Adipose tissue (tissue), 3 donors: ENCODE results near the gene CLDN3. TPM values are rescaled to one million over a fixed set of nuclear protein-coding genes. Genes with fewer than 3 reads are reported as not detected.
"Not testable (repeated sequence)": the region's sequence is repeated elsewhere in the genome, so short reads cannot be mapped to it uniquely, and the experiment has no call there.

Experiments used
- H3K27ac ChIP-seq: one replicate; pipeline ENCODE4 v1.5.1; 2013; ENCODE audit warnings: low read depth, low read length
- WGBS, 3 donors: extraction: QIAGEN DNeasy Blood & Tissue Kit; methylation state at CpG; one replicate each; pipeline ENCODE4 v1.1.7; 2013; 5-methylcytosine and 5-hydroxymethylcytosine counted together
- polyA plus RNA-seq, 3 donors: library from polyadenylated mRNA; stranded (reverse); fragments of 200-250 nt; gene quantifications; one replicate each; pipeline ENCODE4 v1.2.3, GENCODE V29; 2013
- donor health status: healthy with polysubstance abuse.
- donor health status: Bipolar disorder and iron deficiency.
- donor health status: healthy.

CLDN3 gene, protein sequence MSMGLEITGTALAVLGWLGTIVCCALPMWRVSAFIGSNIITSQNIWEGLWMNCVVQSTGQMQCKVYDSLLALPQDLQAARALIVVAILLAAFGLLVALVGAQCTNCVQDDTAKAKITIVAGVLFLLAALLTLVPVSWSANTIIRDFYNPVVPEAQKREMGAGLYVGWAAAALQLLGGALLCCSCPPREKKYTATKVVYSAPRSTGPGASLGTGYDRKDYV
- polyA plus RNA-seq = 10 to 100 TPM in 1 of 3 donors, under 1 TPM in 1, not detected in 1; 0.22 to 96.5 TPM

DNA sequence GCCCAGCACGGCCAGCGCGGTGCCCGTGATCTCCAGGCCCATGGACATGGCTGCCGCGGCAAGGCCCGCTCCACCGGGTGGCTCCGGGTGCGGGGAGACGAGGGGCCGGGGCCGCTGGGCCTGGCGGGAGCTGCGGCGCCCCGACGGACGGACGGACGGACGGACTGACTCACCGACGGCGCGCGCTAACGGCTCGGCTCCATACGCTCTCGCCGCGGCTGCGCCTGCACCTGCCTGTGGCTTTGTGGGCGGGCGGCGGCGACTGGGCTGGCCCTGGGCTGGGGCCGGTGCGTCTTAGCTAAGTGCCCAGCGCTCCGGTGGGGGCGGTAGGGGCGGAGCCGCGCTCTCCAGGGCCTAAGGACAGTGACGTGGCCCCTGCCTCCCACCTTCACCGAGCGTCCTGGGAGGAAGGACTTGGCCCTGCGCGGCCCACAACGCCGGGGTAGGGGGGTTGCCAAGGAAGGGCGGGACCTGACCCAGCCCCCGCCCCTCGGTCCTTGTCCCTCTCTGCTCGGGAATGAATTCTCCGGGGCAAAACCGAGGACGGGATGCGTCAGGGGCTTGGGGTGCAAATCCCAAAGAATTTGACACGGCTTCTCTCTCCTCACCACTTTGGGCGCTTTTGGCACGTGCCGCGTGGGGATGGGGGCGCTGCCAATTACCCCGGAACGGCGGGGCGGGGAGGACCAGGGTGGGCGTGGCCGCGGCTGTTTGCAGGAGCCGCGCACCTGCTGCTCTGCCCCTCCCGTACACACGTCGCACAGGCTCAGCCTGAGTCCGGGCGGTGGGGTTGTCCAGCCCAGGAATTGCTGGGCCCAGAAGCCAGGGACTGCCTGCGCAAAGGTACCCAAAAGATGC, at the start of gene CLDN3:
Gene CLDN3 (minus strand): TSS at position 269 of the 858 bp plus-strand sequence. CDS start 221 bp downstream, at position 48.
- 1 to 2% (median 2%) methylated on average over 73 to 82 of the region's 82 CpGs for WGBS, 3 donors
- no peak within 1 kb of the TSS for H3K27ac ChIP-seq

DNA sequence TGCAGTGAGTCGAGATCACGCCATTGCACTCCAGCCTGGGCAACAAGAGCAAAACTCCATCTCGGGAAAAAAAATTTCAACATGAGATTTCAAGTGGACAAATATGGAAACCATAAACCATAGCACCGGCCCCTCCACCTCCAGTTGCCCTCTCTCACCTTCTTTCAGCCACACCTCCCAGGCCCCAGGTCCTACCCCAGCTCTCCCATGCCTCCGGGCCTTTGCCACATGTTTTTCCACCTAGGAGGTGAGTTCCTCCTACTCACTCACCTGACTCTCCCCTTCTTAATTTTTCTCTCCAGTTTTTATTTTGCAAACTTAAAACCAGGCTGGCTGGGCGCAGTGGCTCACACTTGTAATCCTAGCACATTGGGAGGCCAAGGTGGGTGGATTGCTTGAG, 47.1 kb upstream of the CLDN3 start:
- WGBS, 3 donors = 91 to 93% (median 91%) methylated on average over 6 of the region's 6 CpGs
- no peak overlapping the region for H3K27ac ChIP-seq

DNA sequence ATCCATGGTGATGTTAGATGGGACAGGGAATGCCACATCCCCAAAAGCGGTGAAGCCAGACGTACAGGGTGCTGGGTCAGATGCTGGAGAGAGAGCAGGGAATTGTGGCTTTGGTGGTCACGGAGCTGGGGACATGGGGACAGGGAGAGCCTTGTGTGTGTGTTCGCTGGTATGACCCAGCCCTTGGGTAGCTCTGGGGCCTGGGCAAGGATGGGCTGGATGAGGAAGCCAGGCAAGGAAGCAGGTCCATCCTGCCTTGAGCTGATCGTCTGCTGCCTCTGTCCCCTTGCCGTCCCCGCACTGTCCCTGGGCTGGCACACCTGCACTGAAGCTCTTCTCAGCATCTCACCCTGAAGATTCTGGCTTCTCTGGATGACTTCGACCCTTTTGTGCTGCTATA, 45.4 kb upstream of the CLDN3 start:
- WGBS, 3 donors = 83 to 86% (median 85%) methylated on average over 8 of the region's 8 CpGs
- no peak overlapping the region for H3K27ac ChIP-seq

DNA sequence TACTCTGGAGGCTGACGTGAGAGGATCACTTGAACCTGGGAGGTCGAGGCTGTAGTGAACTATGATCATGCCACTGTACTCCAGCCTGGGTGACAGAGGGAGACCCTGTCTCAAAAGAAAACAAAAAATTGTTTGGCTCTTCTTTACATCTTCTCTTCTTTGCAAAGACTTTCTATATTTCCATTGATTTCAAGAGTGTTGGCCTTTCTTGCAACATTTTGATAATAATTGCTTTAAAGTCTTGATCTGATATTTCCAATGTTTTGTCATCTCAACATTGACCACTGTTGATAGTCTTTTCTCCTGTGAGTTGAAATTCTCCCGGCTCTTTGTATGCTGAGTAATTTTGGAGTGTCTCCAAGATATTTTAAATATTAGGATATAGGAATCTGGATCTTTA, 42.9 kb upstream of the CLDN3 start:
- H3K27ac ChIP-seq = no peak overlapping the region
- 84 to 92% (median 88%) methylated on average over 3 of the region's 3 CpGs for WGBS, 3 donors

DNA sequence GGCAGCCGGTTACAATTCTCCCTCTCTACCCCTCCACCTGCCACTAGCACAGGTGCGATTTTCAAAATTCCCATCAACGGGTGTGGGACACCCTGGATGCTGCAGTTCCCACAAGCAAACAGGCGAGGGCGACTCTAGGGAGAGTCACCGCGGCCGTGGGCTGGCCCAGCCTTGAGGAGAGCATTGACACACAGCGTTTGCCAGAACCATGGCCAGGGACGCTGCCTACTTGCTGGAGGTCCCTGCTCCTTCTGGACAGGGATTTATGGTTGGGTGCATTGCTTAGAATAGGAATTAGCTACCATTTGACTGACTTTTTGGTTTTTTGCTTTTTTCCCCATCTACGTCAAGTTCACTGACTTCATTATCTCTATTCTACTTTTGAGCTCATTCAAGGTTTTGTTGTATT, 41.7 kb upstream of the CLDN3 start:
- 9 to 12% (median 12%) methylated on average over 11 of the region's 11 CpGs for WGBS, 3 donors
- no peak overlapping the region for H3K27ac ChIP-seq

DNA sequence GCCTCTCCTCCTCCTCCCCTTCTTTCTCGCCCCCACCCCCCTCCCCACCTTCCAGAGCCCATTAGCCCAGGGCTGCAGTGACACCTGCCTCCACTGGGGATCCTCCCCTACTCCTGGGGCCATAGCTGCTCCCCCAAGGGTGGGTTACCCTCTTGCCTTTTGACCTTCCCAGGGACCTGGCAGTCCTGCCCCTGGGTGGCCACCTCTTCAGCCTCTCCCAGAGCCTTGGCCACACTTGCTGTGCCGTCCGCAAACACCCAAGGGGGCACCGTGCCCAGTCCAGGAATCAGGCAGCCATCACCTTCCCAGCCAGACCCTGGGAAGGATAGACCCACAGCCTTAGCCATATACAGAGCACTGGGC, 40.9 kb upstream of the CLDN3 start:
- H3K27ac ChIP-seq = no peak overlapping the region
- 43 to 69% (median 67%) methylated on average over 3 to 4 of the region's 4 CpGs for WGBS, 3 donors

DNA sequence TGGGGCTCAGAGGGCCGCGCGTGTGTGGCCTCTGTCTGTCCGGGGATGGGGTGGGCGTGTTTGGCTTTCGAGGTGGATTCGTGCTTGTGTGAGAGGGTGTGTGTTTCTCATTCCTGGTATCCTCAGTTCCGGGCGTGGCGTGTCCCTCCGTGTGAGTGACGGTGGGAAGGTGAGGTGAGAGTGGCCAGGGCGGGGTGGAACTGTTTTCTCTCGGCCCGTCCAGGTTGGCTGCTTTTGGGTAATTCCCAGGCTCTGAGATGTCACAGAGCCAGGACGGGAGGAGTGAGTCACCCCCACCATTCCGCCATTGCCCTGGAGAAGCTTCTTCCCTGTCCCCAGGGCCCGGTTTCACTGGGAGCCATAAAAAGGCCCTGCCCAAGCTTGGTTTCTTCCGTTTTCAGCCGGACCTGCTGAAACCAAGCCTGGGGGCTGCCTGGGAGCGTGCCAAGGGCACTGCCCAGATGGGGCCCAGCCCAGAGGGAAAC, 39.4 kb upstream of the CLDN3 start:
- no peak overlapping the region for H3K27ac ChIP-seq
- 80 to 89% (median 87%) methylated on average over 21 of the region's 21 CpGs for WGBS, 3 donors

DNA sequence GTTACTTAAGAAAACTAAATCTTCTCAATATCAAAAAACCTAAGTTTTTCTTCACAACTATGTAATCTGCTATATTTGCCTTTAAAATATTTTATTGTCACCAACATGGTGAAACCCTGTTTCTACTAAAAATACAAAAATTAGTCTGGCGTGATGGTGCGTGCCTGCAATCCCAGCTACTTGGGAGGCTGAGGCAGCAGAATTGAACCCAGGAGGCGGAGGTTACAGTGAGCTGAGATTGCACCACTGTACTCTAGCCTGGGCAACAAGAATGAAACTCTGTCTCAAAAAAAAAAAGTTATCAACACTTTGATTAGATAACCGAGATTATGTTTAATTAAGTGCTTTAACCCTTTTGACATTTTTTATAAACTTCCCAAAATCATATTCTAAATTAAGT, 32.4 kb upstream of the CLDN3 start:
- 62 to 86% (median 68%) methylated on average over 4 of the region's 4 CpGs for WGBS, 3 donors
- no peak overlapping the region for H3K27ac ChIP-seq

DNA sequence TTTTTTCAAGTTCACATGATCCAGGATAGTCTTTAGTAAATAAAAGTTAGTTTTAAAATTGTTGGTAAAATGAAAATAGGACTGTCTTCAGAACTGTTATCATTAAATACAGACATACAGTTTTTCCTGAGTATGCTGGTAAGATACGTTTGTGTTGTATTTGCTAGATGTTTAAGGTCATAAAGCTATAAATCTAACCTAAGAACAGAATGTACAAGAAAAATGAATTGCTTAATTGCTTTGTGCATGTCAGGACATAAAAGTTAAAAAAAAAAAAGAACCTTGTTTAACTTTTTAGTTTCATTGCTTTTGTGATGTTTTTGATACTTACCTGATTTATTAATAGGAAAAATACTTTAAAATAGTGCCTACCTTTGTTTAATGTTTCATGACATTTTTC, 31.5 kb upstream of the CLDN3 start:
- 48 to 75% (median 53%) methylated on average over 1 of the region's 1 CpG for WGBS, 3 donors
- H3K27ac ChIP-seq = no peak overlapping the region

DNA sequence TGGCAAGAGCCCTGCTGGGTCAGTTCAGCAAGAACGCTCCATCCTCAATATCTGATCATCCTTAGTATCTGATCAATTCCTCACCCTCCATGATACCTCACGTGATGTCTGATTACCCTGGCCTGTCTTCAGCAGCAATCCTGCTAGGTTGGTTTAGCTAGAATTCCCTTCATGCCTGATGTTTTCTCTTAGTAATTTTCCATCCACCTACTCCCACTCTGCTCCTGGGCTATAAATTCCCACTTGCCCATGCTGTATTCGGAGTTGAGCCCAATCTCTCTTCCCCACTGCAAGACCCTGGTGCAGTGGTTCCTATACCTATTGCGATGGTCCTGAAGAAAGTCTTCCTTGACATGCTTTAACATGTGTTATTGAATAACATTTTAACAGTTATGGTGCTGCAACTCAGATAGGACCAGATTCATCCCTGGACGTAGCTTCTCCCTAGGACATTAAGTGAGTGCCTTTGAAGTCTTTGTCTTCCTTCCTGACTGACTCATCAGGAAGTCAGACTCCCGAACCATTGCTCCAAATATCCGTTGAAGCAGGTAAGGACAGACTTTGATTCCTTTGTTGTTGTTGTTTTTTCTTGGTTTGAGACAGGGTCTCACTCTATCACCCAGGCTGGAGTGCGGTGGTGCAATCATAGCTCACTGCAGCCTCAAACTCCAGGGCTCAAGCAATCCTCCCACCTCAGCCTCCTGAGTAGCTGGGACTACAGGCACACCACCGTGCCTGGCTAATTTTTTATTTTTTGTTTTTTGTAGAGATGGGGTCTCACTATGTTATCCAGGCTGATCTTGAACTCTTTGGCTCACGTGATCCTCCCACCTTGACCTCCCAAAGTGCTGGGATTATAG, 29.4 kb upstream of the CLDN3 start:
- 64 to 79% (median 69%) methylated on average over 10 of the region's 10 CpGs for WGBS, 3 donors

DNA sequence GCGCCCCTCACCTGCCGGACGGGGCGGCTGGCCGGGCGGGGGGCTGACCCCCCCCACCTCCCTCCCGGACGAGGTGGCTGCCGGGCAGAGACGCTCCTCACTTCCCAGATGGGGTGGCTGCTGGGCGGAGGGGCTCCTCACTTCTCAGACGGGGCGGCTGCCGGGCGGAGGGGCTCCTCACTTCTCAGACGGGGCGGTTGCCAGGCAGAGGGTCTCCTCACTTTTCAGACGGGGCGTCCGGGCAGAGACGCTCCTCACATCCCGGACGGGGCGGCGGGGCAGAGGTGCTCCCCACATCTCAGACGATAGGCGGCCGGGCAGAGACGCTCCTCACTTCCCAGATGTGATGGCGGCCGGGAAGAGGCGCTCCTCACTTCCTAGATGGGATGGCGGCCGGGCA, 27.1 kb upstream of the CLDN3 start:
- WGBS, 3 donors = 94 to 97% (median 94%) methylated on average over 18 to 27 of the region's 34 CpGs
- H3K27ac ChIP-seq = not testable (repeated sequence)

More for the DNA sequence above, 29.4 kb upstream of the CLDN3 start:
- H3K27ac ChIP-seq = no peak overlapping the region

DNA sequence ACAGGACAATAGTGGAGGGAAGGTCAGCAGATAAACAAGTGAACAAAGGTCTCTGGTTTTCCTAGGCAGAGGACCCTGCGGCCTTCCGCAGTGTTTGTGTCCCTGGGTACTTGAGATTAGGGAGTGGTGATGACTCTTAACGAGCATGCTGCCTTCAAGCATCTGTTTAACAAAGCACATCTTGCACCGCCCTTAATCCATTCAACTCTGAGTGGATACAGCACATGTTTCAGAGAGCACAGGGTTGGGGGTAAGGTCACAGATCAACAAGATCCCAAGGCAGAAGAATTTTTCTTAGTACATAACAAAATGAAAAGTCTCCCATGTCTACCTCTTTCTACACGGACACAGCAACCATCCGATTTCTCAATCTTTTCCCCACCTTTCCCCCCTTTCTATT, 26.6 kb upstream of the CLDN3 start:
- not testable (repeated sequence) for H3K27ac ChIP-seq
- 73 to 90% (median 83%) methylated on average over 2 to 4 of the region's 6 CpGs for WGBS, 3 donors

DNA sequence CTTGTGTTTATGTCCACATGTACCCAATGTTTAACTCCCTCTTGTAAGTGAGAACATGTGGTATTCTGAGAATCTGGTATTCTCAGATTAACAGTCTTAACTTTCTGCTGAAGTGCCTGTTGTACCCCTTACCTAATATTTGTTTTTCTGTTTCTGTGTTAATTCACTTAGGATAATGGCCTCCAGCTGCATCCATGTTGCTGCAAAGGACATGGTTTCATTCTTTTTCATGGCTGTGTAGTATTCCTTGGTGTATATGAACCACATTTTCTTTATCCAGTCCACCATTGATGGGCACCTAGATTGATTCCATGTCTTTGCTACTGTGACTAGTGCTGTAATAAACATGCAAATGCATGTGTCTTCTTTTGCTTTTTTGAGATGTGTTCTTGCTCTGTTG, 25.1 kb upstream of the CLDN3 start:
- not testable (repeated sequence) for H3K27ac ChIP-seq

DNA sequence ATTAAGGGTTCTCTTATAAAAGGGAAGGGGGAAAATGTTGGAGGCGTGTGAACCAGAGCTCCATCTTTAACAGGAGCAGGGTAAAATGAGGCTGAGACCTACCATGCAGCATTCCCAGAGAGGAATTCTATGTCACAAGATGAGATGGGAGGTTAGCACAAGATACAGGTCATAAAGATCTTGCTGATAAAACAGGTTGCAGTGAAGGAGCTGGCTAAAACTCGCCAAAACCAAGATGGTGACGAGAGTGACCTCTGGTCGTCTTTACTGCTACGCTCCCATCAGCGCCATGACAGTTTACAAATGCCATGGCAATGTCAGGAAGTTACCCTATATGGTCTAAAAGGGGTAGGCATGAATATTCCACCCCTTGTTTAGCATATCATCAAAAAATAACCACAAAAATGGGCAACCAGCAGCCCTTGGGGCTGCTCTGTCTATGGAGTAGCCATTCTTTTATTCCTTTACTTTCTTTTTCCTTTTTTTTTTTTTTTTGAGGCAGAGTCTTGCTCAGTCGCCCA, 21.2 kb upstream of the CLDN3 start:
- WGBS, 3 donors = 87 to 95% (median 92%) methylated on average over 7 of the region's 7 CpGs
- not testable (repeated sequence) for H3K27ac ChIP-seq

DNA sequence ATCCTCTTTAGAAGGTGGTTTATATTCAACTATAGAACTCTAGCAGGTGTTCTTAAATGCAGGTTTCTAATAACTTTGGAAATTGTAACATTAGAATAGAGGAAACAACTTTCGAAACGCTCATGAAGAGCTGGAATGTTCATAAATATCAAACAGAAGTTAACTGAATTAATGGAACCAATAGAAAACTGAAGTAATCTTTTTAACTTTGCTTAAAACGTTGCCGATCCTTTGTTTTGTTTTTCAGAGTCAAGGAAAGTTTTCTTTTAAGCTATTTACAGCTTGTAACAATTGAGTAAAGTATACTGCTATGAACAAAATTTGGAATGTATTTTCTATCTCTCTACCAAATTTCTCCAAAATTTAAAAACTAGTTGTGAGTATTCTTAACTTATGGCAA, 19.0 kb upstream of the CLDN3 start:
- 88 to 97% (median 92%) methylated on average over 4 of the region's 4 CpGs for WGBS, 3 donors
- no peak overlapping the region for H3K27ac ChIP-seq

DNA sequence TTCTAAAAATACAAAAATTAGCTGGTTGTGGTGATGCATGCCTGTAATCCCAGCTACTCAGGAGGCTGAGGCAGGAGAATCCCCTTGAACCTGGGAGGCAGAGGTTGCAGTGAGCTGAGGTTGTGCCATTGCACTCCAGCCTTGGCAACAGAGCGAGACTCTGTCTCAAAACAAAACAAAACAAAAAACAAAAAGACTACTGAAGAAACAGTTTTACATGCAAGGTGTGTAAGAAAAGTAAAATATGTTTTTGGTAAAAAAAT, 17.6 kb upstream of the CLDN3 start:
- 89 to 98% (median 93%) methylated on average over 1 of the region's 1 CpG for WGBS, 3 donors
- not testable (repeated sequence) for H3K27ac ChIP-seq

DNA sequence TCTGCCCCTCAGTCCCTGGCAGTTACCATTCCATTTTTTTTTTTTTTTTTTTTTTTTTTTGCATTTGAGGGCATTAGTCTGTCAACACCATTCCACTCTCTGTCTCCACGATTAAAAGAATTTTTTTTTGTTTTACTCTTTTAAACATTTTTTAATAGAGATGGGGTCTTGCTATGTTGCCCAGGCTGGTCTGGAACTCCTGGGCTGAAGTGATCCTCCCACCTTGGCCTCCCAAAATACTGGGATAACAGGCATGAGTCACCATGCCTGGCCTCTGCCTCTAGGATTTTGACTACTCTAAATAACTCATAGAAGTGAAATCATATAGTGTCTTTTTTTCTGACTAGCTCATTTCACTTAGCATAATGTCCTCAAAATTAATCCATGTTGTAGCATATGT, 16.5 kb upstream of the CLDN3 start:
- 78 to 89% (median 79%) methylated on average over 1 of the region's 1 CpG for WGBS, 3 donors
- no peak overlapping the region for H3K27ac ChIP-seq

DNA sequence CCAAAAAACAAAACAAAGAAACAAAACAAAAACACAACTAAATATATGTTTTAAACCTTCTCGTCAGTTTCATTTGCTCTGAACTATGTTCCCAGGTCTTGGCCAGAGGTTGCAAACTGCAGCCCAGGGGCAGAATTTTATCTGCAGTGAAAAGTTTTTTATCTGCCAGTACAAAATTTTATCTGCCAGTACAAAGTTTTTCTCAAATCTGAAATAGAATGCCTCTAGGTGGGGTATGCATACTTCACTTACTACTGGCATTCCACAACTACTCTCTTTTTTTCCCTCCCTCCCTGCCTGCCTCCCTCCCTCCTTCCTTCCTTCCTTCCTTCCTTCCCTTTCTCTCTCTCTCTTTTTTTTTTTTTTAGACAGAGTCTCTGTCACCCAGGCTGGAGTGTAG, 9.4 kb upstream of the CLDN3 start:
- H3K27ac ChIP-seq = no peak overlapping the region
- WGBS, 3 donors = 37 to 90% (median 89%) methylated on average over 1 of the region's 1 CpG

DNA sequence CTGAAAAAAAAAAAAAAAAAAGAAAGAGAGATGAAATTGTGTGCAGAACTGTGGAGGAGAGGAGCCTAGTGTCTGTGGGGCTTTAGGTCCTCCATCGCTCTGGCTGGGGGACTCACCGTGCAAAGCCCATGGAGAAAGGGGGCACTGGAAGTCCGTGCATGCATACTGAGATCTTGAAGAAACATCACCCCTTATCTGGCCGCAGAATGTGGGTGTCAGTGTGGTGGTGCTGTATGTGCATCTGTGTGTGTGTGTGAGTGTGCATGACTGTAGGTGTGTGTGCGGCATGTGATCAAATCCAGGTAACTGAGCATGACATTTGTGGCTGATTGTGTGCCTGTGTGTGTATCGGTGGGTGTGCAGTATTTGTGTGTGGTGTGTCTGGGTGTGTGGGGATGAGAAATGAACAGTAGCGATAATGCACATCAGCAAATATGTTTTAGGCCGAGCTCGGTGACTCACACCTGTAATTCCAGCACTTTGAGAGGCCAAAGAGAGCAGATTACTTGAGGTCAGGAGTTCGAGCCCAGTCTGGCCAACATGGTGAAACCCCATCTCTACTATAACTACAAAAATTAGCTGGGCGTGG, 8.8 kb upstream of the CLDN3 start:
- H3K27ac ChIP-seq = no peak overlapping the region
- 91 to 96% (median 91%) methylated on average over 11 of the region's 11 CpGs for WGBS, 3 donors
